ENCODE data around the gene ITSN2. TPM values are rescaled to one million over a fixed set of nuclear protein-coding genes. Genes with fewer than 3 reads are reported as not detected.
"Not testable (repeated sequence)": the region's sequence is repeated elsewhere in the genome, so short reads cannot be mapped to it uniquely, and the experiment has no call there.

The ITSN2 gene
- total RNA-seq, 4 donors from 2014 or later: 32.8 to 58.0 (median 41.4) TPM

DNA sequence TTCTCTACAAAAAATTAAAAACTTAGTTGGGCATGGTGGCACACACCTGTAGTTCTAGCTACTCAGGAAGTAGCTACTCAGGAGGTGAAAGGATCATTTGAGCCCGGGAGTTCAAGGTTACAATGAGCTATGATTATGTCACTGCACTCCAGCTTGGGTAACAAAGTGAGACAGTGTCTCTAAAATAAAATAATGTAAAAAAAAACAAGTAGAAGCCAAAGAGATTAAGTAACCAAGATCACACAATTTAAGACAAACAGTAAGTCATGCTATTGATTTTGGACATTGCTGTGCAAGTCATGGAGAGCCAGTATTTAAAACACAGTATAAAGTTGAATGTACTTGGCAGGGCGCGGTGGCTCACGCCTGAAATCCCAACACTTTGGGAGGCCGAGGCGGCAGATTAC lies 20.5 kb downstream of the ITSN2 start:
- no peak overlapping the region for H3K4me3 ChIP-seq
- no peaks in the 10 kb centered on the region for H3K36me3 ChIP-seq
- in situ Hi-C loops (cut with MboI; ENCODE audit: low pct_ligation_motif_present in 1 of 4, low pct_unique_long_range_greater_than_20kb in 1 of 4, low sequenced_read_pairs in 3 of 4): no loop called here
- no peaks in the 10 kb centered on the region for H3K27me3 ChIP-seq
- H3K9me3 ChIP-seq: no peaks in the 10 kb centered on the region
- no peak for TF ChIP-seq EP300 (IDR thresholded peaks at IDR 0.05; ENCODE audit: low read depth)
- no peak for TF ChIP-seq CTCF (IDR thresholded peaks at IDR 0.05)
- TF ChIP-seq POLR2A (IDR thresholded peaks at IDR 0.05): no peak
- no peak for TF ChIP-seq POLR2AphosphoS5 (IDR thresholded peaks at IDR 0.05)
- H3K27ac ChIP-seq: no peak overlapping the region
- peaks cover 3 to 59% (median 26%) of the 10 kb centered on the region in 4 donors for H3K4me1 ChIP-seq
- 94 to 100% methylated on average over 3 to 6 of the region's 6 CpGs for WGBS, 2 donors (ENCODE audit: low coverage in 1 of 2)
- DNase-seq: no peak
- intact Hi-C loops (cut with DNase I; ENCODE audit: low total_unique reads): no loop called here

- WGBS, 2 donors (ENCODE audit: low coverage in 1 of 2): 86% methylated on average over 9 of the region's 9 CpGs; no CpG with 5 or more reads in 1 of the 2 donors
- peaks cover 3 to 56% (median 26%) of the 10 kb centered on the region in 4 donors for H3K4me1 ChIP-seq
- H3K27ac ChIP-seq; in situ Hi-C loops (cut with MboI; ENCODE audit: low pct_ligation_motif_present in 1 of 4, low pct_unique_long_range_greater_than_20kb in 1 of 4, low sequenced_read_pairs in 3 of 4); H3K4me3 ChIP-seq; H3K9me3 ChIP-seq; DNase-seq; H3K27me3 ChIP-seq; H3K36me3 ChIP-seq; intact Hi-C loops (cut with DNase I; ENCODE audit: low total_unique reads): not testable (repeated sequence)
Measured at GRCh38 chr2:24339098-24339497, 21.2 kb downstream of the ITSN2 start.

DNA sequence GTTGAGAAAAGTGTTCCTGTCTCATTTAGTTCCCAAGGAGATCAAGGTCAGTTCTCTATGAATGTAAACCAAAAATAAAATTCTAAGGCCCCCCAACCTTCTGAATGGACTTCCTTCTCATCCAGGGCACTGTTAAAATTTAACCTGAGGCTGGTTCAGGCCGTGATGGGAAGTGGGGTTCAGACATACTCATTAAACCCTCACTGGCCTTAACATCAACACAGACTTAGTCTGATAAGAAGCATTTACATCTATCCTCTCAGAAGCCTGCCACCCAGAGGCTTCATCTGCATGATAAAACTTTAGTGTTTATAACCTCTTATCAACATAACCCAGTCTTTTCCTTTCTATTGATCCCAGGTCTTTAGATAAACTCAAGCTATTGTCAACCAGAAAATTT lies 22.4 kb downstream of the ITSN2 start:
- intact Hi-C loops (cut with DNase I; ENCODE audit: low total_unique reads) (no loop called here), in situ Hi-C loops (cut with MboI; ENCODE audit: low pct_ligation_motif_present in 1 of 4, low pct_unique_long_range_greater_than_20kb in 1 of 4, low sequenced_read_pairs in 3 of 4) (no loop called here)
- Histone ChIP-seq H3K4me3 (no peak overlapping the region), H3K4me1 (peaks cover 3 to 48% (median 21%) of the 10 kb centered on the region in 4 donors), H3K9me3 (no peaks in the 10 kb centered on the region), H3K27me3 (no peaks in the 10 kb centered on the region), H3K36me3 (no peaks in the 10 kb centered on the region), H3K27ac (no peak overlapping the region)
- no peak for TF ChIP-seq POLR2AphosphoS5 (IDR thresholded peaks at IDR 0.05)
- no peak for TF ChIP-seq EP300 (IDR thresholded peaks at IDR 0.05; ENCODE audit: low read depth)
- TF ChIP-seq CTCF (IDR thresholded peaks at IDR 0.05): no peak
- no peak for TF ChIP-seq POLR2A (IDR thresholded peaks at IDR 0.05)
- 26% methylated on average over 1 of the region's 1 CpG; no CpG with 5 or more reads in 1 of the 2 donors for WGBS, 2 donors (ENCODE audit: low coverage in 1 of 2)
- DNase-seq: no peak

- Histone ChIP-seq H3K27ac (no peak overlapping the region), H3K4me3 (no peak overlapping the region), H3K36me3 (no peaks in the 10 kb centered on the region), H3K4me1 (peaks cover 0 to 38% (median 15%) of the 10 kb centered on the region in 4 donors), H3K27me3 (no peaks in the 10 kb centered on the region), H3K9me3 (no peaks in the 10 kb centered on the region)
- intact Hi-C loops (cut with DNase I; ENCODE audit: low total_unique reads): no loop called here
- TF ChIP-seq POLR2AphosphoS5 (IDR thresholded peaks at IDR 0.05) (no peak), CTCF (IDR thresholded peaks at IDR 0.05) (no peak), EP300 (IDR thresholded peaks at IDR 0.05; ENCODE audit: low read depth) (no peak), POLR2A (IDR thresholded peaks at IDR 0.05) (no peak)
- in situ Hi-C loops (cut with MboI; ENCODE audit: low pct_ligation_motif_present in 1 of 4, low pct_unique_long_range_greater_than_20kb in 1 of 4, low sequenced_read_pairs in 3 of 4): no loop called here
- WGBS, 2 donors (ENCODE audit: low coverage in 1 of 2): 80 to 84% methylated on average over 4 of the region's 4 CpGs
- DNase-seq: no peak
Measured at GRCh38 chr2:24336811-24337210, 23.5 kb downstream of the ITSN2 start.

DNA sequence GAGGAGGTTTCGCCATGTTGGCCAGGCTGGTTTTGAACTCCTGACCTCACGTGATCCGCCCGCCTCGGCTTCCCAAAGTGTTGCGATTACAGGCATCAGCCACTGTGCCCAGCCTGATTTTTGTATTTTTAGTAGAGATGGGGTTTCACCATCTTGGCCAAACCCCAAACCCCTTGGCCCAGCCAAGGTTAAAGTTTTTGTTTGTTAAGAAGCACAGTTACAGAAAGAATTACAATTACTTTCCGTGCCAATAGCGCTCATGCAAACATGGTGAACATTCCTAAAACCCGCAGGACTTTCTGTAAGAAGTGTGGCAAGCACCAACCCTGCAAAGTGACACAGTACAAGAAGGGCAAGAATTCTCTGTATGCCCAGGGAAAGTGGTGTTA lies 26.1 kb downstream of the ITSN2 start:
- in situ Hi-C loops (cut with MboI; ENCODE audit: low pct_ligation_motif_present in 1 of 4, low pct_unique_long_range_greater_than_20kb in 1 of 4, low sequenced_read_pairs in 3 of 4) (no loop called here), intact Hi-C loops (cut with DNase I; ENCODE audit: low total_unique reads) (no loop called here)
- Histone ChIP-seq H3K9me3 (no peaks in the 10 kb centered on the region), H3K27me3 (no peaks in the 10 kb centered on the region), H3K36me3 (no peaks in the 10 kb centered on the region), H3K4me3 (no peak overlapping the region), H3K27ac (no peak overlapping the region), H3K4me1 (peaks cover 0 to 39% (median 11%) of the 10 kb centered on the region in 4 donors)
- TF ChIP-seq CTCF (IDR thresholded peaks at IDR 0.05) (no peak), POLR2A (IDR thresholded peaks at IDR 0.05) (no peak), POLR2AphosphoS5 (IDR thresholded peaks at IDR 0.05) (no peak), EP300 (IDR thresholded peaks at IDR 0.05; ENCODE audit: low read depth) (no peak)
- 71 to 74% methylated on average over 9 of the region's 9 CpGs for WGBS, 2 donors (ENCODE audit: low coverage in 1 of 2)
- DNase-seq: no peak

Measured in transverse colon (tissue), 4 donors.